ENCODE results near the gene CEP63. TPM values are rescaled to one million over a fixed set of nuclear protein-coding genes. Genes with fewer than 3 reads are reported as not detected.

The CEP63 gene
- polyA plus RNA-seq, 1 donor from 2014 or later: 14.1 TPM

DNA sequence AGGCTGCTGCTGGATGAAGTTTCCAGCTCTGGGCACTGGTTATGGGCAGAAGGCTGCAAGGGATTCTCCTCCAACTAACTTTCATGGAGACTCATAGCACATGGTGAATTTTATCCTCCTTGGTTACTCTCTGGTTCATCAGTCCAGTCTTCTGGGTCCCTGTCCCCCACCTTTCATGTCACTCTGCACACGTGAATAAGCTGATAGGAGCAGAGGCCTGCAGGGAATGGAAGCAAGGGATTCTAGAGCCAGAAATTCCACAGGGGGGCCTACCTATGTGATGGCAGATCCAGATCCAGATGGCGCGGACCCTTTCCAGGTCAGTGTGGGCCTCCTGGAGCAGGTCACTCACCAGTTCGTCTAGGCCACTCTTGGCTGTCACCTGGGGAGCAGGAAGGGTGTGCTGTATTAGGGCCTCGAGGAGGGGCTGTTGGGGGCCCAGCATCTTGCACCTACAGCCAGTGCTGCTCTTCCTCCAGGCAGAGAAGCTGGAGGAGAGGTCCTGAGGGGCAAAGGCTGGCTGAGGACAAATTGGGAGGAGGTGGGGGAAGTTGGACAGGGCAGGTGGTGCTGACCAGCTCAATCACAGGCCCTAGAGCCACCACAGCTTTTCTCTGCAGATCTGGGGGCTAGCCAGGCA is 134.7 kb downstream of the CEP63 start:
- Histone ChIP-seq H3K36me3 (ENCODE audit: insufficient read depth, low read length) (no peaks in the 10 kb centered on the region), H3K27ac (ENCODE audit: low read length) (no peak overlapping the region), H3K4me3 (ENCODE audit: low read length) (no peak overlapping the region), H3F3A (ENCODE audit: insufficient read depth, low read length, poor library complexity, severe bottlenecking) (no peaks in the 10 kb centered on the region), H3K79me2 (replicated peaks; ENCODE audit: insufficient read depth, low read length) (no peaks in the 10 kb centered on the region), H3K4me2 (ENCODE audit: low read length) (no peak overlapping the region), H3K9me2 (ENCODE audit: insufficient read depth, low read length) (no peaks in the 10 kb centered on the region), H3K9me3 (ENCODE audit: low read length) (no peaks in the 10 kb centered on the region), H2AFZ (ENCODE audit: low read depth, low read length) (no peak overlapping the region), H4K20me1 (ENCODE audit: insufficient read depth) (no peaks in the 10 kb centered on the region), H3K27me3 (ENCODE audit: insufficient read depth, low read depth, low read length) (no peaks in the 10 kb centered on the region), H3K9ac (ENCODE audit: low read length) (no peak overlapping the region)
- TF ChIP-seq EP300 (conservative IDR thresholded peaks at IDR 0.05; ENCODE audit: poor library complexity, severe bottlenecking) (no peak), POLR2AphosphoS5 (IDR thresholded peaks at IDR 0.05) (no peak), MXI1 (conservative IDR thresholded peaks at IDR 0.05; ENCODE audit: poor library complexity, severe bottlenecking) (no peak), TAF1 (IDR thresholded peaks at IDR 0.05; ENCODE audit: low read depth) (no peak), SMC3 (conservative IDR thresholded peaks at IDR 0.05; ENCODE audit: poor library complexity) (no peak), CTCF (IDR thresholded peaks at IDR 0.05; ENCODE audit: poor library complexity, severe bottlenecking) (no peak), EZH2 (IDR thresholded peaks at IDR 0.05; ENCODE audit: borderline replicate concordance, insufficient read depth, low read length, poor library complexity, severe bottlenecking) (no peak), RAD21 (conservative IDR thresholded peaks at IDR 0.05) (no peak)
- TF ChIP-seq, protein P1, sequence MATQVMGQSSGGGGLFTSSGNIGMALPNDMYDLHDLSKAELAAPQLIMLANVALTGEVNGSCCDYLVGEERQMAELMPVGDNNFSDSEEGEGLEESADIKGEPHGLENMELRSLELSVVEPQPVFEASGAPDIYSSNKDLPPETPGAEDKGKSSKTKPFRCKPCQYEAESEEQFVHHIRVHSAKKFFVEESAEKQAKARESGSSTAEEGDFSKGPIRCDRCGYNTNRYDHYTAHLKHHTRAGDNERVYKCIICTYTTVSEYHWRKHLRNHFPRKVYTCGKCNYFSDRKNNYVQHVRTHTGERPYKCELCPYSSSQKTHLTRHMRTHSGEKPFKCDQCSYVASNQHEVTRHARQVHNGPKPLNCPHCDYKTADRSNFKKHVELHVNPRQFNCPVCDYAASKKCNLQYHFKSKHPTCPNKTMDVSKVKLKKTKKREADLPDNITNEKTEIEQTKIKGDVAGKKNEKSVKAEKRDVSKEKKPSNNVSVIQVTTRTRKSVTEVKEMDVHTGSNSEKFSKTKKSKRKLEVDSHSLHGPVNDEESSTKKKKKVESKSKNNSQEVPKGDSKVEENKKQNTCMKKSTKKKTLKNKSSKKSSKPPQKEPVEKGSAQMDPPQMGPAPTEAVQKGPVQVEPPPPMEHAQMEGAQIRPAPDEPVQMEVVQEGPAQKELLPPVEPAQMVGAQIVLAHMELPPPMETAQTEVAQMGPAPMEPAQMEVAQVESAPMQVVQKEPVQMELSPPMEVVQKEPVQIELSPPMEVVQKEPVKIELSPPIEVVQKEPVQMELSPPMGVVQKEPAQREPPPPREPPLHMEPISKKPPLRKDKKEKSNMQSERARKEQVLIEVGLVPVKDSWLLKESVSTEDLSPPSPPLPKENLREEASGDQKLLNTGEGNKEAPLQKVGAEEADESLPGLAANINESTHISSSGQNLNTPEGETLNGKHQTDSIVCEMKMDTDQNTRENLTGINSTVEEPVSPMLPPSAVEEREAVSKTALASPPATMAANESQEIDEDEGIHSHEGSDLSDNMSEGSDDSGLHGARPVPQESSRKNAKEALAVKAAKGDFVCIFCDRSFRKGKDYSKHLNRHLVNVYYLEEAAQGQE (IDR thresholded peaks at IDR 0.05; ENCODE audit: borderline replicate concordance): no peak

- Histone ChIP-seq H3K4me2 (ENCODE audit: low read length) (no peak overlapping the region), H3K9me2 (ENCODE audit: insufficient read depth, low read length) (no peaks in the 10 kb centered on the region)
Observed at GRCh38 chr3:134621854-134622253, 136.0 kb downstream of the CEP63 start.

More at GRCh38 chr3:134621854-134622253, 136.0 kb downstream of the CEP63 start:
- Histone ChIP-seq H3K36me3 (ENCODE audit: insufficient read depth, low read length) (no peaks in the 10 kb centered on the region), H3K9ac (ENCODE audit: low read length) (no peak overlapping the region), H3K27ac (ENCODE audit: low read length) (no peak overlapping the region), H2AFZ (ENCODE audit: low read depth, low read length) (no peak overlapping the region), H3F3A (ENCODE audit: insufficient read depth, low read length, poor library complexity, severe bottlenecking) (no peaks in the 10 kb centered on the region), H3K4me3 (ENCODE audit: low read length) (no peak overlapping the region), H4K20me1 (ENCODE audit: insufficient read depth) (no peaks in the 10 kb centered on the region), H3K27me3 (ENCODE audit: insufficient read depth, low read depth, low read length) (no peaks in the 10 kb centered on the region), H3K9me3 (ENCODE audit: low read length) (no peaks in the 10 kb centered on the region), H3K79me2 (replicated peaks; ENCODE audit: insufficient read depth, low read length) (no peaks in the 10 kb centered on the region)
- TF ChIP-seq EZH2 (IDR thresholded peaks at IDR 0.05; ENCODE audit: borderline replicate concordance, insufficient read depth, low read length, poor library complexity, severe bottlenecking) (no peak), POLR2AphosphoS5 (IDR thresholded peaks at IDR 0.05) (no peak), CTCF (IDR thresholded peaks at IDR 0.05; ENCODE audit: poor library complexity, severe bottlenecking) (no peak), RAD21 (conservative IDR thresholded peaks at IDR 0.05) (no peak), MXI1 (conservative IDR thresholded peaks at IDR 0.05; ENCODE audit: poor library complexity, severe bottlenecking) (no peak), SMC3 (conservative IDR thresholded peaks at IDR 0.05; ENCODE audit: poor library complexity) (no peak), EP300 (conservative IDR thresholded peaks at IDR 0.05; ENCODE audit: poor library complexity, severe bottlenecking) (no peak), TAF1 (IDR thresholded peaks at IDR 0.05; ENCODE audit: low read depth) (no peak)
- TF ChIP-seq, protein P1 (IDR thresholded peaks at IDR 0.05; ENCODE audit: borderline replicate concordance): no peak
